ENCODE results near the gene SLC22A1. TPM values are rescaled to one million over a fixed set of nuclear protein-coding genes. Genes with fewer than 3 reads are reported as not detected.
A peak's percentile ranks its signal among the peaks of the same experiment; 100 is the strongest.

Gene SLC22A1
- total and polyA plus RNA-seq, 2 of the 13 experiments (the other 11 are each of a cell fraction or from before 2014, with no cell fraction given), result 0.80 to 0.87 TPM

GRCh38 chr6:160137130-160137988 lies 15.7 kb downstream of the SLC22A1 start (continued):
- TF ChIP-seq KAT2B (IDR thresholded peaks at IDR 0.05; ENCODE audit: borderline replicate concordance, low read depth, low read length), result no peak
- no peak for TF ChIP-seq NBN (conservative IDR thresholded peaks at IDR 0.05)
- TF ChIP-seq ZNF550 (CRISPR knock-in tag; IDR thresholded peaks at IDR 0.05; ENCODE audit: borderline replicate concordance), result no peak
- peak; percentile 87 for TF ChIP-seq HMG20B (CRISPR knock-in tag; conservative IDR thresholded peaks at IDR 0.05)
- no peak for TF ChIP-seq MAFF (IDR thresholded peaks at IDR 0.05; ENCODE audit: low read depth, low read length)
- TF ChIP-seq DZIP1 (CRISPR knock-in tag; IDR thresholded peaks at IDR 0.05), result 0 out of 2 replicates have a peak, but pooled peaks have one; percentile 46
- no peak for TF ChIP-seq SRSF4 (IDR thresholded peaks at IDR 0.05; ENCODE audit: low read depth, low read length, poor library complexity, severe bottlenecking)
- 0 out of 2 replicates have a peak, but pooled peaks have one; percentile 68 for TF ChIP-seq BRD4 (CRISPR knock-in tag; IDR thresholded peaks at IDR 0.05)
- TF ChIP-seq ZNF576 (CRISPR knock-in tag; IDR thresholded peaks at IDR 0.05), result 0 out of 2 replicates have a peak, but pooled peaks have one; percentile 41
- TF ChIP-seq FOXA1 (IDR thresholded peaks at IDR 0.05), result peak; percentile 97
- peak; percentile 95 for TF ChIP-seq FOXA1 (CRISPR knock-in tag; IDR thresholded peaks at IDR 0.05)
- TF ChIP-seq HES4 (CRISPR knock-in tag; IDR thresholded peaks at IDR 0.05; ENCODE audit: borderline replicate concordance), result peak; percentile 62; the same call in 1 of the 2 replicates
- TF ChIP-seq, protein P1, sequence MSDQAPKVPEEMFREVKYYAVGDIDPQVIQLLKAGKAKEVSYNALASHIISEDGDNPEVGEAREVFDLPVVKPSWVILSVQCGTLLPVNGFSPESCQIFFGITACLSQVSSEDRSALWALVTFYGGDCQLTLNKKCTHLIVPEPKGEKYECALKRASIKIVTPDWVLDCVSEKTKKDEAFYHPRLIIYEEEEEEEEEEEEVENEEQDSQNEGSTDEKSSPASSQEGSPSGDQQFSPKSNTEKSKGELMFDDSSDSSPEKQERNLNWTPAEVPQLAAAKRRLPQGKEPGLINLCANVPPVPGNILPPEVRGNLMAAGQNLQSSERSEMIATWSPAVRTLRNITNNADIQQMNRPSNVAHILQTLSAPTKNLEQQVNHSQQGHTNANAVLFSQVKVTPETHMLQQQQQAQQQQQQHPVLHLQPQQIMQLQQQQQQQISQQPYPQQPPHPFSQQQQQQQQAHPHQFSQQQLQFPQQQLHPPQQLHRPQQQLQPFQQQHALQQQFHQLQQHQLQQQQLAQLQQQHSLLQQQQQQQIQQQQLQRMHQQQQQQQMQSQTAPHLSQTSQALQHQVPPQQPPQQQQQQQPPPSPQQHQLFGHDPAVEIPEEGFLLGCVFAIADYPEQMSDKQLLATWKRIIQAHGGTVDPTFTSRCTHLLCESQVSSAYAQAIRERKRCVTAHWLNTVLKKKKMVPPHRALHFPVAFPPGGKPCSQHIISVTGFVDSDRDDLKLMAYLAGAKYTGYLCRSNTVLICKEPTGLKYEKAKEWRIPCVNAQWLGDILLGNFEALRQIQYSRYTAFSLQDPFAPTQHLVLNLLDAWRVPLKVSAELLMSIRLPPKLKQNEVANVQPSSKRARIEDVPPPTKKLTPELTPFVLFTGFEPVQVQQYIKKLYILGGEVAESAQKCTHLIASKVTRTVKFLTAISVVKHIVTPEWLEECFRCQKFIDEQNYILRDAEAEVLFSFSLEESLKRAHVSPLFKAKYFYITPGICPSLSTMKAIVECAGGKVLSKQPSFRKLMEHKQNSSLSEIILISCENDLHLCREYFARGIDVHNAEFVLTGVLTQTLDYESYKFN (CRISPR knock-in tag; conservative IDR thresholded peaks at IDR 0.05), result peak; percentile 96
- TF ChIP-seq, protein P2, sequence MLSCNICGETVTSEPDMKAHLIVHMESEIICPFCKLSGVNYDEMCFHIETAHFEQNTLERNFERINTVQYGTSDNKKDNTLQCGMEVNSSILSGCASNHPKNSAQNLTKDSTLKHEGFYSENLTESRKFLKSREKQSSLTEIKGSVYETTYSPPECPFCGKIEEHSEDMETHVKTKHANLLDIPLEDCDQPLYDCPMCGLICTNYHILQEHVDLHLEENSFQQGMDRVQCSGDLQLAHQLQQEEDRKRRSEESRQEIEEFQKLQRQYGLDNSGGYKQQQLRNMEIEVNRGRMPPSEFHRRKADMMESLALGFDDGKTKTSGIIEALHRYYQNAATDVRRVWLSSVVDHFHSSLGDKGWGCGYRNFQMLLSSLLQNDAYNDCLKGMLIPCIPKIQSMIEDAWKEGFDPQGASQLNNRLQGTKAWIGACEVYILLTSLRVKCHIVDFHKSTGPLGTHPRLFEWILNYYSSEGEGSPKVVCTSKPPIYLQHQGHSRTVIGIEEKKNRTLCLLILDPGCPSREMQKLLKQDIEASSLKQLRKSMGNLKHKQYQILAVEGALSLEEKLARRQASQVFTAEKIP (CRISPR knock-in tag; IDR thresholded peaks at IDR 0.05; ENCODE audit: borderline replicate concordance), result no peak
- TF ChIP-seq, protein P3, sequence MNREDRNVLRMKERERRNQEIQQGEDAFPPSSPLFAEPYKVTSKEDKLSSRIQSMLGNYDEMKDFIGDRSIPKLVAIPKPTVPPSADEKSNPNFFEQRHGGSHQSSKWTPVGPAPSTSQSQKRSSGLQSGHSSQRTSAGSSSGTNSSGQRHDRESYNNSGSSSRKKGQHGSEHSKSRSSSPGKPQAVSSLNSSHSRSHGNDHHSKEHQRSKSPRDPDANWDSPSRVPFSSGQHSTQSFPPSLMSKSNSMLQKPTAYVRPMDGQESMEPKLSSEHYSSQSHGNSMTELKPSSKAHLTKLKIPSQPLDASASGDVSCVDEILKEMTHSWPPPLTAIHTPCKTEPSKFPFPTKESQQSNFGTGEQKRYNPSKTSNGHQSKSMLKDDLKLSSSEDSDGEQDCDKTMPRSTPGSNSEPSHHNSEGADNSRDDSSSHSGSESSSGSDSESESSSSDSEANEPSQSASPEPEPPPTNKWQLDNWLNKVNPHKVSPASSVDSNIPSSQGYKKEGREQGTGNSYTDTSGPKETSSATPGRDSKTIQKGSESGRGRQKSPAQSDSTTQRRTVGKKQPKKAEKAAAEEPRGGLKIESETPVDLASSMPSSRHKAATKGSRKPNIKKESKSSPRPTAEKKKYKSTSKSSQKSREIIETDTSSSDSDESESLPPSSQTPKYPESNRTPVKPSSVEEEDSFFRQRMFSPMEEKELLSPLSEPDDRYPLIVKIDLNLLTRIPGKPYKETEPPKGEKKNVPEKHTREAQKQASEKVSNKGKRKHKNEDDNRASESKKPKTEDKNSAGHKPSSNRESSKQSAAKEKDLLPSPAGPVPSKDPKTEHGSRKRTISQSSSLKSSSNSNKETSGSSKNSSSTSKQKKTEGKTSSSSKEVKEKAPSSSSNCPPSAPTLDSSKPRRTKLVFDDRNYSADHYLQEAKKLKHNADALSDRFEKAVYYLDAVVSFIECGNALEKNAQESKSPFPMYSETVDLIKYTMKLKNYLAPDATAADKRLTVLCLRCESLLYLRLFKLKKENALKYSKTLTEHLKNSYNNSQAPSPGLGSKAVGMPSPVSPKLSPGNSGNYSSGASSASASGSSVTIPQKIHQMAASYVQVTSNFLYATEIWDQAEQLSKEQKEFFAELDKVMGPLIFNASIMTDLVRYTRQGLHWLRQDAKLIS (CRISPR knock-in tag; IDR thresholded peaks at IDR 0.05), result no peak
- TF ChIP-seq CREM (IDR thresholded peaks at IDR 0.05), result peak; percentile 59
- TF ChIP-seq CREM (CRISPR knock-in tag; IDR thresholded peaks at IDR 0.05), result no peak

All from HepG2 (cell line).